Inflammatory macrophage (primary cell): ENCODE measurements around the gene CRADD.
"Not testable (repeated sequence)": the region's sequence is repeated elsewhere in the genome, so short reads cannot be mapped to it uniquely, and the experiment has no call there.

Experiments used
- DNase-seq, 2 donors: peaks; one replicate each; pipeline ENCODE4 v3.0.0-alpha.2; 2020 to 2022

The CRADD gene

DNA sequence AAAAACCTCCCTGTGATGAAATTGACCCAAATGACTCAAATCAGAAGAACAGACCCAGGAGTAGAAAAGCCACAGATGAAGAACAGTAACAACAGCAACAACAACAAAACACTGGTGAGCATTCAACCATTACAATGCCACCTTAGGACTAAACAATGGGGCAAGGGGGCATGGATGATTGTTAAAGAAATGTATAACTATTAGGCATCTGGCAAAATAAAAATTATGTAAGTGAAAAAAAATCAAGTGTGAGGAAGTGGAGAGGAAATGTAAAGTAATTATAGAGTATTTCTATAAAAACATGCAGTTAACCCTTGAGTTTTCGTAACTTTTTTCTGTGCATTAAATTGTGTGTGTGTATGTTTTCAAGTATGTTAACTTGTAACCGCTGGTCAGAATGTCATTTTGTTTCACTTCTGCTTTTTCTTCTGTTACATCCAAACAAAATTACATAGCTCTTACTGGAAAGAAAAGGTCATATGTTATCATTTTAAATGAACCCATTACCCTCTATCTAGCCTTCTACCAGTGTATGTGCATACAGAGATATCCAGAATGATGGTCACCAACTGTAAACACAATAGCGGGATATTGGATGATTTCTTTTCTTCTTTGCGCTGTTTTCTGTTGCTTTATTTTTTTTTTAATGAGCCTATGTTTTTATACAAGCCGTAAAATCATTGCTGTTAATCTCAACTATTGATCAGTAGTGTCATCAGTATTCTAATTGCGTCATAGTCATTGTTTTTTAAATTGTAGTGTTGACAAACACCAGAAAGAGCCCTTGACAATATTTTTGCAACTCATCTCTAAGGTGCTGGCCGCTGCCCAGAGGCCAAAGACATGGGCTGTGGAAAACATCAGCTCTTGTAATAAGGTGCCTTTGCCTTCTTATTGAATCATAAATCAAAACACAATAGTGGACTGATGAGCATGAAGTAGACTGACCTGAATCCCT is 170.6 kb downstream of the CRADD start:
- DNase-seq = peak; percentile 63 to 88

DNA sequence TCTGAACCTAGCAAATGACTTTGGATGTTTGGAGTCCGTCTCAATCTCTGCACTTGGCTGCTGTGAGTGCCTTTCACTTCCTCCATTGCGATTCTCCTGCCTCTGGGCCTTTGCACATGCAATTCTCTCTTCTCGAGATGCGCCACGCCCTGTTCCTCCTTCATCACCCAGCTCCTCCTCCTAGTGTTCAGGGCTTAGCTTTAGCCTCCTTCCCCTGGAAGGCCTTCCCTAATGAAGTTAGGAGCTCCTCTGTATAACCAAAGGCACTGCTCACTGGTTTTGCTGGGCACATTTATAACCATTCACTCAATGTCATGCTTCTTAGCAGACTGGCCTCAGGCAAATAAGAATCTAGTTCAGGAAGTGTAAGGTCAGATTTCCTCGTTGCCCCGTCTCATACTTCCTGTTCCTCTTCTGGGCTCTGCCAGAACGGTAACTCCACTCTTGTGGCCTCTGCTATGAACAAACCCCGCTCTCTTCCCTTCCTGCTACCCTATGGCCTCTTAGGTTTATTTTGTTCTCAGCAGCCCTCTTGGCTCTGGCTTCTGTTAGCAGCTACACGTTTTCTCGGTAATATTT is 171.4 kb downstream of the CRADD start:
- peak; percentile 81 to 87 for DNase-seq

DNA sequence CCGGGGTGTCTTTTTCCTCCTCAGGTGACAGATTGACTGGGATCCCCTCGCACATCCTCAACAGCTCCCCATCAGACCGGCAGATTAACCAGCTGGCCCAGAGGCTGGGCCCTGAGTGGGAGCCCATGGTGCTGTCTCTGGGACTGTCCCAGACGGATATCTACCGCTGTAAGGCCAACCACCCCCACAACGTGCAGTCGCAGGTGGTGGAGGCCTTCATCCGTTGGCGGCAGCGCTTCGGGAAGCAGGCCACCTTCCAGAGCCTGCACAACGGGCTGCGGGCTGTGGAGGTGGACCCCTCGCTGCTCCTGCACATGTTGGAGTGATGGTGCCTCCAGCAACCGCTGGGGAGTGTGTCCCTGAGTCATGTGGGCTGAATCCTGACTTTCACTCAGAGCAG is 172.8 kb downstream of the CRADD start:
- DNase-seq = no peak

DNA sequence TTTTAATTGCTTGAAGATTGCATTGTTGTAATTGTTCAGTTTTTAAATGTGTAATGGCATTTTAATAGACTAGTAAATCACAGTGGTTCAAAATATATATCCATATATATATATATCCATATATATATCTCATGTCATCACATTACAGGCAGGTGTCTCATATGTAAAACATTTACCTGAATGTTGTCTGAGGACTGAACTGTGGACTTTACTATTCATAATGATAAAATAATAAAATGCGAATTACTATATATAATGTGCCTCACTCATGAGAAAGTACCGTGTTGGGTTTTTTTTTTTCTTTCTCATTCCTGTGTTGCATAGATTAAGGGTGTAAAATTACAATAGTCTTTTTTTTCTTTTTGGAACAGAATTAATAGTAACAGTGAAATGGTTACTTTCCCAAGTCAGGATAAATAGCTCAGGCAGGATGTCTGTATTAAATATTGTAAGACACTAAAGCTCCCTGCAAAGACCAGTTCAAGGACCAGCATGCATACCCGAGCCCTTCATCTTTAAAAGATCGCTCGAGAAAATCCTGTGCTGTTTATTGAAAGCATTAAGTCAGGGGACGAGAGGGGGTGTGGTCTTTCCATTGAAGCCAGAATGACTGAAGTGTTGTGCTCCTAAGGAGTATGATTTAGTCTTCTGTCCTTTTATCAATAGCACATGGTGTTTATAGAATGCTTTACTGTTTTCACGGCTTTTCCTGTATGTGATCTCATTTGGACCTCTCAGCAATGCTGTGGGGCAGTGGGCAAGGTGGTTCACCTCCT is 173.5 kb downstream of the CRADD start:
- no peak for DNase-seq

DNA sequence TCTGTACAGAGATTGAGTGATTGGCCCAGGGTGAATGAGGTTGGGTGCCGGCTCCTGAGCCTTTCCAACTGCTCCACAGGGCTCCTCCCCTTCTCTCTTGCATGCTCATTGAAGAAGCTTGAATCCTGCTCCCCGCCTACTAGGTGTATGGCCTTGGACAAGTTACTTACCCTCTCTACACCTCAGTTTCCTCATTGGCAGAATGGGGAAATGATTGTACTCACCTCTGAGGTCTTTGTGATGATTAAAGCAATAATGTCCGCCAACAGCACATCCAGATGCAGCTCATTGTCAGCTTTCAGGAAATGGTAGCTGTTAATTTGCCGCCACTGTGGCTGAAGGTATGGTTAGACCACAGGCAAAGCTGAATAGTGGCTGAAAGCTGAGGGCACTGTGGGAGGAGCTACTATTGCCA is 174.1 kb downstream of the CRADD start:
- DNase-seq = no peak

DNA sequence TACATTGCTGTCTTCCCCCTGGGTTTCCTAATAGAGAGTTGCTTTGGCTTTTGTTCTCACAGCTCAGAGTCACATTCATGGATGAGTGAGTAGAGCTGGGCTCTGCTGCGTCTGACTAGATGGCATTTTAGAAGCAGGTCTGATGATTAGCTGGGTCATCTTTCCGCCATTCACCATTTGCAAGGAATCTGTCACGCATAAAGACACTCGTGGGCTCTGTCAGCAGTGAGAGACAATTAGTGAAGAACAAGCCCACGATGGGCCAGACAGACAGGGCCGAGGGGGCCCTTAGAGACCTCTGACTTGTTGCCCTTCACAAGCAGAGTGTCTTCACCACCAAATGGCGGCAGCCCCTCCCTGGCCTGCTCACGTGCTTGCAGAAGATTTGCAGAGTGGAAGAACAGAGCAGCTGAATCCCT is 175.0 kb downstream of the CRADD start:
- no peak for DNase-seq

DNA sequence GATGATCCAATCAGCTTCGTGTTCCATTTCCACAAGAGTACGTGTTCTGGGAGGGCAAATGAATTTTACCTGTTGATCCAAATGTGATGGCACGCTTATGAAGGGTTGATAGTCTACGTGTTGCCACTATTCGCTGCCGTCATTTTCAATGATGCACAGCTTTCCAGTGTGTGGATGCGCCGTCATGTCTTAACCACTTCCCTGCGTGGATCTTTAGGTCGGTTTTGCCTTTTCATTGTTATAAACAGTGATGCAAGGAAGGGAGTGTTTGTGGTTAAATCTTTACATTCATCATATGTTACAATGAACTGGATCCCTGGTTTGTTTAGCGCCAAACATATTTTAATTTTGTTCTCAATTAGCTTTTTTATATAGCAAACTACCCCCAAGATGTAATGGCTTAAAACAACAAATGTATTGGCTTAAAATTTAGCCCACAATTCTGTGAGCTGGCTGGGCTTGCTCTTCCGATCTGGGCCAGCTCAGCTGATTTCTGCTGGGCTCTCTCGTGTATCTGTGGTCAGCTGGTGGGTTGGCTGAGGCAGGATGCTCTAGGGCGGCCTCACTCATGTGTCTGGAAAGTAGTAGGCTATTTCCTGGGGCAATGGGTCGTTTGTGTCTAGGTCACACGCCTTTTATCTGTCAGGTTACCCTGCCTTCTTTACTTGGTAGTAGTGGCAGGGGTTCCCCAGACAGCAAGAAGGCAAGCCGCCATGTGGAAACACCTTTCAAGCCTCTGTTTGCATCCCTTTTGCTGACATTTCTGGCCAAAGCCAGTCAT is 176.7 kb downstream of the CRADD start:
- DNase-seq = peak in 1 of 2 donors; percentile 36

DNA sequence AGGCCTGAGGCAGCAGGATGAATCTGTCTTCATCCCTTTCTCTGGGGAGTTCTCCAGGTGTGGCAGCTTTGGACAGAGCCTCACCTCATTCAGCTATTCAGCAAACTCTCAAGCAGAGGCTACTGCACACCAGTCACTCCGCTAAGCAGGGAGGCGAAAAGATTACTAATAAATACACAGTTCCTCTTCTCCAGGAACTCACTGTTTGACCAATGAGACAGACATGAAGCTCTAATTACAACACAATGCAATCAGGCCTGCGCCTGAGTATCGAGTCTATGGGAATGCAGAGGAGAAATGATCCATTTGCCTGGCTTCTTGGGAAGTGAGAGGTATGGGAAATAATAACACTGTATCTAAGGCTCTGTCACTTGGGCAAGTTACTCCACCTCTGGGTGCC is 178.1 kb downstream of the CRADD start:
- DNase-seq = peak; percentile 65 to 69

DNA sequence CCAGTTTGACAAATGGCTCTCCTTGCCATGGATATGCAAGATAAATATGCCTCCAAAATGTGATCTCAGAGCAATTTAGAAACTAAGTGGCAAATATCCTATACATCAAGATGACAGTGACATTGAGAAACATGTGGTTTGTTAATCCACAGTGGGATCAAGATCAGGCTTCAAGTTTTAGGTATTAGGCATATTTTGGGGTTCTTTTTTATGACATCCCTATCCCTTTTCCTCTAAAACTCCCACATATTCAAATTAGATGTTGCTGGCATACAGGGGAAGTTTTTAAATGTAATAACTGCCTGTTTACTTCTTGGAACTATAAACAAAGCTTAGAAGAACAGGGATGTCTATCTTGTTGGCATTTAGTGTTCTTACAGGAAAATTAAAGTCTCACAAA is 179.4 kb downstream of the CRADD start:
- peak in 1 of 2 donors; percentile 5 for DNase-seq

DNA sequence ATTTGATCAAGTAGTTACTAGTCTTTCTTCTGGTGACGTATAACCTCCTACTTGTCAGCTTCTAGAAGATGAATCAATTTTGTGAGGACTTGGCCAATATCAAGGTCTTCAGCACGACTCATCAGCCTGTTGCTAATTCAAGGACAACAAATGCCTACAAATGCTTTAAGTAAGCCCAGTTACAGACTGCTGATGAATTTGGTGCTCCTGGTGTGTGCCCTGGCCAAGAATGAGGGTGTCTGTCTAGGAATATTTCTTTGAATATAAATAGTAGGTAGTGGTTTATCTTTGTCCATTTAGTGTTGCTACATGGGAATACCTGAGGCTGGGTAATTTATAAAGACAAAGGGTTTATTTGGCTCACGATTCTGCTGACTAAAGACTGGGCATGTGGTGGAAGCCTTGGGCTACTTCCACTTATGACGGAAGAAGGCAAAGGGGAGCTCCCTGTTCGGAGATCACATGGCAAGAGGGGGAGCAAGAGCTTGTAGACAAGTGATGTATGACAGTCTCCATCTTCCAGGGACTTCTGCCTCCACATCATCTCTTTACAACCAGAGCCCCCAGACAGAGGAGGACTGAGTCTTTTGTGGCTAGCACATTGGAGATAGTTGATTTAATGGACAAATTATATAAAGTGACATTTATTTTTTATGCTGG is 180.2 kb downstream of the CRADD start:
- peak; percentile 22 to 45 for DNase-seq

DNA sequence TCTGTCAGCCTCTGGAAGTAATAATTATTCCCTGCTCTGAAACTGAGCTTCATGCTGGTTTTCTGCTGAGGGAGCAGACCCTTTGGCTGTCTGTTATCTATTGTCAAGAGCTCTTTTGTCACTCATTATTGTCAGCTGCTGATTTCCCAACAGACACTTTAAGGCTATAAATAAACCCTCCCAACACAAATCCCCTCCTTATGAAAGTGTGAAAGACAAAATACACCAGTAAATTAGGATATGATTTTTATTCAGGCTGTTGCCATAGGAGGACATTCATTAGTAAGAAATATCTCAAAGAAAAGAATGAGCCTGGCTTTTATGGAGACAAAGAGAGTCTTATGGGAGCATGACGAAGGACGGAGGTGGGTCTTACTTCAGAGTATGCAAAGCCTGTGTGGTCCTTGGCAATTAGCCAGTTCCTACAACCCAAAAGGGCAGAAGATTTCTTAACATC is 180.8 kb downstream of the CRADD start:
- DNase-seq = no peak

DNA sequence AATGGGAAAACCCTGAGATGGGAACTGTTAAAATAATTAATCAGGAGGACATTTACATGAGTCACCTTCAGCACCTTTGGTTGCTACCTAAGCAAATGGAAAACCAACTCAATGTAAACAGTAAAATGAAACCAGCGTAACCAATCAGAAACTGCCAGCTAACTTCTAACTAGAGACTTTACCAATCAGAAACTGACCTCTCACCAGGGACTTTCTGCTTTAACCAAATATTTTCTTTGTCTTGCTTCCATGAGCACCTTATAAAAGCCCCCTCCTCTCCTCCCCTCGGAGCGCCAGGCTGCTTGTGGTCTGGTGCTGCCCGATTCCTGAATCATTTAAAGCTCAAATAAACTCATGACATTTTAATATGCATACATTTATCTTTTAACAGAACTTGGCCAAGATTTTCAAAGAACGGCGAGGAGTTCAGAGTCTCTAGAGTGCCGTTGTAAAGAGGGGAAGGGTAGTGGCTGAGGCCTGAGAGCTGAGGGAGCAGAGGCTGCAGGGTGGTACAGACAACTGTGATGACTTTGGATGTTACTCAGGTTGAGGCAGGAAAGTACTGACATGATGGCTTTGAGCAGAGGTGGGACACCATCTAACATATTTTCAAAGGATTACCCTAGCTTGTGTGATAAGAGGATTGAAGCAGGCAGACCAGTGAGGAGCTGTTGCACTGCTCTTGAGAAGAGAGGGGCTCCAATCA is 183.6 kb downstream of the CRADD start:
- no peak for DNase-seq

DNA sequence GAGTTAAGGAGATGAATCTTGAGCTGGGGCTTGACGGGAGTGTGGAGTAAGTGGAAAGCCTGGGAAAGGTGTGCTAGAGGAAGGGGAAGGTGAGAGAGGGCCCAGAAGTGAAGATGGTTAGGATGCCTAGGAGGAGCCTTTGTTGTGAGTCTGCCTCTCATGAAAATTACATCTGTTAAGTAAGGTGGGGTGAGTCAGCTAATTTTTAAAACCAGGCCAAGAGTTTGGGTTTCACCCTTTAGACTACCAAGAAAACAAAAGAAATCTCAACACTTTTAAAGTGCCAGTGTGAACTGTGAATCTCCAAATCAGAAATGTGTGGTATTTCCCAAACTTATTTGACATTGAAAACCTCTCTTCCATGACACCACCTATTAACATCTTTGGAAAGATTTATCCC is 185.2 kb downstream of the CRADD start:
- DNase-seq = no peak

DNA sequence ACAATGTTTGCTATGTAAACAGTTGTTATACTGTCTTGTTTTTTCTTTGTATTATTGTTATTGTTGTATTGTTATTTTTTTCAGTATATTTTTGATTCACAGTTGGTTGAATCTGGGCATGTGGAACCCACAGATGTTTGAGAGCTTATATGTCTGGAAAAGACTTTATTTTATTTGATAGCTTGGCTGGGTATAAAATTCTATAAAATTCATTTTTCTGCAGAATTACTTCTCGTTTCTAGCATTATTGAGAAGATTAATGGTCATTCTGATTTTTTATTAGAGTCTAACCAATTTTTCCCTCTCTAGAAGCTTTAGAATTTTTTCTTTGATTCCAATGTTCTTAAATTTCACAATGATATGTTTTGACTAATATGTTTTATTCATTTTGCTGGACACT is 188.6 kb downstream of the CRADD start:
- DNase-seq = no peak

DNA sequence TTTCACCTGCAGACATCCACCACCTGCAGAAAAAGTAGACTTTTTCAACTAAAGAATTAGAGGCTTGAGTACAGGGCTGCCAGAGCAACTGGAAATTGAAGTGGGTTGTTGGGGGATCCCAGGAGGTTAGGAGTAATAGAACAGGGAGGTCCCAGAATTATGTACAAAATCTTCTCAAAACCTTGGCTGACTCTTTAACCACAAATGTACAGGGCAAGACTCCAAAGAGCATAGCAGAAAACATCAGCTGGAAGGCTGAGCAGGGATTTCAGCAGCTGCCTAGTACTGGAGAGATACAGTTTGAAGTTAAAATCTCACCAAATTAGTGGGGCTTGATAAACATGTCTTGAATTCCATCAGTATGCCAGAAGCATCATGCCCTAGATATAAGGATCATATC is 191.6 kb downstream of the CRADD start:
- no peak for DNase-seq

DNA sequence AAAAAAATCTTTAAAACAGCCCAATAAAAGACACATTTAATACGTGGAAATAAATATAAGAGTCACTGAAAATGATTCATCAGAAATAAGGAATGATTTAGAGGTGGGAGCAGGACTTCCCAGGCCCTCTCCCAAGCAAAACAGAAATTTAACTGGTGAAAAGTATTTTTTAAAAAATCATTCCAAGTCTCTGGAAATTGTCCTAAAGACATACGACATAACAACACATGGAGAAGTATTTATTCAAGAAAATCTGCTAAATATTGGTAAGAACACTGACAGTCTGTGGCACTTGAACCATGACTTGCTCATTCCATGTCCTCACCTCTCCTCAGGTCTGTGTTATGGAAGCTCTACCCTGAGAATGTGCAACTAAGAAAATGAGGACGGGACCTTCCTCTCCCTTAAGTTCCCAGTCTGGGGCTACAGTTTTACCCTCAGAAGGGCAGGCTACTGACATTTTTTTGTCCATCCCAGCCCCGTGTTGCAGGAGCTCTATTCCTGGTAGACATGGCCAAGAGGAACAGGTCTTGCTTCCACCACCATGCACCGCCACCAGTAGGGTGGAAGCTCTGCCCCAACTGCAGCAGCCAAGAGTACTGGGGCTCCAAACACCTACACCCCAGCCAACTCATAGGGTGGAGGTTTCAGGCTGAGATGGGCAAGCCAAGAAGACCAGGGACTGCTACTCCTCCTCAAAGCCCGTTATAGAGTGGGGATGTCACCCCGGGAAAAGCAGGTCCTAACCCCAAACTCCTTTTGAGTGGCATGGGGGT is 193.0 kb downstream of the CRADD start:
- DNase-seq = no peak

DNA sequence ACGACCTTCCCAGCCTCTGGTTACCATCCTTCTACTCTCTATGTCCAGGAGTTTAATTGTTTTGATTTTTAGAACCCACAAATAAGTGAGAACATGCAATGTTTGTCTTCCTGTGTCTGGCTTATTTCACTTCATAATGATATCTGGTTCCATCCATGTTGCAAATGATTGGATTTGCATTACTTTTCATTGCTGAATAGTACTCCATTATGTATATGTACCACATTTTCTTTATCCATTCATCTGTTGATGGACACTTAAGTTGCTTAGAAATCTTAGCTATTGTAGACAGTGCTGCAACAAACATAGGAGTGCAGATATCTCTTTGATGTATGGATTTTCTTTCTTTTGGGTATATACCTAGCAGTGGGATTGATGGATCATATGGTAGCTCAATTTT is 194.4 kb downstream of the CRADD start:
- not testable (repeated sequence) for DNase-seq

DNA sequence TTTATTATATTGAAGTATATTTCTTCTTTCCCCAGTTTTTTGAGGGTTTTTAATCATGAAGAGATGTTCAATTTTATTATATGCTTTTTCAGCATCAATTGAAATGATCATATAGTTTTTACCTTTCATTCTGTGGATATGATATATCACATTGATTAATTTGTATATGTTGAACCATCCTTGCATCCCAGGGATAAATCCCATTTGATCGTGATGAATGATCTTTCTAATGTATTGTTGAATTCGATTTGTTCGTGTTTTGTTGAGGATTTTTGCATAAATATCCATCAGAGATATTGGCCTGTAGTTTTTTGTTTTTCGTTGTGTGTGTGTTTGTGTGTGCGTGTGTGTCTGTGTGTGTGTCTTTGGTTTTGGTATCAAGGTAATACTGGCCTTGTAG is 196.4 kb downstream of the CRADD start:
- no peak for DNase-seq

DNA sequence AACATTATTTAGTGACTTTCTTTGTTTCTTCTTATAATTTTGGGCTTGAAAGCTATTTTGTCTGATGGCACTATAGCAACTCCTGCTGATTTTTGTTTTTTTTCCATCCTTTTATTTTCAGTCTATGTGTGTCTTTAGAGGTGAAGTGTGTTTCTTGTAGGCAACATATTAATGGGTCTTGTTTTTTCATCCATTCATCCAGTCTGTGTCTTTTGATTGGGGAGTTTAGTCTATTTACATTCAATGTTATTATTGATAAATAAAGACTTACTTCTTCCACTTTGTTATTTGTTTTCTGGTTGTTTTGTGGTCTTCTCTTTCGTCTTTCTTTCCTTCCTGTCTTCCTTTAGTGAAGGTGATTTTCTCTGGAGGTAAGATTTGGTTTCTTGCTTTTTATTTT is 198.0 kb downstream of the CRADD start:
- DNase-seq = no peak

DNA sequence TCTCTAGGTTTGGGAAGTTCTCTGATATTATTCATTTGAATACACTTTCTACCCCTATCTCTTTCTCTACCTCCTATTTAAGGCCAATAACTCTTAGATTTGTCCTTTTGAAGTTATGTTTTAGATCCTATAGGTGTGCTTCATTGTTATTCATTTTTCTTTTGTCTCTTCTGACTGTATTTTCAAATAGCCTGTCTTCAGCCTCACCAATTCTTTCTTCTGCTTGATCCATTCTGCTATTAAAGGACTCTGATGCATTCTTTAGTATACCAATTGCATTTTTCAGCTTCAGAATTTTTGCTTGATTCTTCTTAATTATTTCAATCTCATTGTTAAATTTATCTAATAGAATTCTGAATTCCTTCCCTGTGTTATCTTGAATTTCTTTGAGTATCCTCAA is 199.2 kb downstream of the CRADD start:
- DNase-seq = no peak
